ENCODE results near the gene ABHD10.

- TF ChIP-seq CTCF (IDR thresholded peaks at IDR 0.05): no peak
- no peak for TF ChIP-seq EP300 (IDR thresholded peaks at IDR 0.05)
- TF ChIP-seq POLR2A (IDR thresholded peaks at IDR 0.05): no peak
Measured at GRCh38 chr3:112011376-112011940, 32.6 kb downstream of the ABHD10 start.
